SK-N-SH treated with all-trans-retinoic acid at 6 μM for 48 hours (cell line): ENCODE results near the gene C22orf23.

Source experiments
- GLIS3 ChIP-seq: fragments of 250-450 bp; sonication (Bioruptor Pico); IDR thresholded peaks from 2 replicates; pipeline ENCODE4 v1.5.0; 2020; ENCODE audit warnings: mild to moderate bottlenecking, moderate library complexity
- RARB ChIP-seq: fragments of 250-450 bp; sonication (Bioruptor Pico); IDR thresholded peaks from 2 replicates; pipeline ENCODE4 v1.8.0; 2021; ENCODE audit warnings: mild to moderate bottlenecking, moderate library complexity

- TF ChIP-seq GLIS3 (CRISPR knock-in tag) (no peak), RARB (CRISPR knock-in tag) (no peak)
Observed at GRCh38 chr22:37896939-37897338, 56.5 kb downstream of the C22orf23 start.
